ENCODE results near the gene TTC7B. TPM values are rescaled to one million over a fixed set of nuclear protein-coding genes. Genes with fewer than 3 reads are reported as not detected.

The TTC7B gene
- total and polyA plus RNA-seq, 9 of the 15 experiments (the other 6 are each of a cell fraction or from before 2014, with no cell fraction given): 2.2 to 77.2 (median 36.7) TPM

DNA sequence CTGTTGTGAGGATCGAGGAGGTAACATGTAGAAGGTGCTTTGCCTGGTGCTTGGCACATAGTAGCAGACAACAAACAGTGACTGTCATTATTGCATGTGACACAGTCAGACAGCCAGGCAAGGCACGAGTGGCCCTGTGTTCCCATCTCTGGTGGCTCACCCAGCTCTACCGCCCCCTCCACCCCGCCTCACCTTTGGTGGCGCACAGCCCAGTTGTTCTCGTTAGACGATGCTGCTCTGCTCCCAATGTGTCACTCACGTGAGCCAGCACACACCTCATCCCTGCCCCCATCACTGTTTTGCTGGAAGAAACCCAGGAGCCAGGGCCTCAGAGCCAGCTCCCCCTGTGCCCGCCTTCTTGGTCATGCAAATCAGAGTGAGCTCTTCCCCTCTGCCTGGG lies 306.1 kb downstream of the TTC7B start:
- H3K79me2 ChIP-seq (ENCODE audit: control insufficient read depth, insufficient read depth, low read length): no peaks in the 10 kb centered on the region
- peak; percentile 49 for TF ChIP-seq BHLHE40 (IDR thresholded peaks at IDR 0.05; ENCODE audit: low read length)
- no peak for TF ChIP-seq JUND (IDR thresholded peaks at IDR 0.05; ENCODE audit: borderline replicate concordance, low read depth, low read length)
- no peak for TF ChIP-seq JUND (tag; IDR thresholded peaks at IDR 0.05; ENCODE audit: borderline replicate concordance, low read depth, low read length)
- H3K4me3 ChIP-seq: no peak overlapping the region
- no peak overlapping the region for H3K4me2 ChIP-seq (ENCODE audit: insufficient read depth, low read length)
- H3K4me1 ChIP-seq (replicated peaks in 1 of 2; ENCODE audit: control insufficient read depth in 2 of 2, insufficient read depth in 2 of 2, low read length in 2 of 2): peaks cover 0 to 11% of the 10 kb centered on the region in 2 experiments; a peak in 2 of 5 replicates
- peaks cover 0 to 17% of the 10 kb centered on the region in 2 experiments; a peak in 2 of 5 replicates for H3K27me3 ChIP-seq (ENCODE audit: control insufficient read depth in 2 of 2, insufficient read depth in 2 of 2, low read length in 2 of 2)
- no peak overlapping the region; a peak in 1 of 4 replicates for H3K9ac ChIP-seq (ENCODE audit: insufficient read depth in 1 of 2, low read depth in 2 of 2, low read length in 2 of 2)
- ATAC-seq (no peak), FAIRE-seq (no peak), DNase-seq (ENCODE audit: extremely low read depth in 1 of 4, low spot score in 3 of 4) (no peak)
- CTCF ChIA-PET (ENCODE audit: low intra/inter-chr PET ratio): no interaction called here
- H2AFZ ChIP-seq (ENCODE audit: low read depth, low read length): no peak overlapping the region
- no TSS peak for BruUV-seq (replicated peaks)
- H3K9me3 ChIP-seq (replicated peaks; ENCODE audit: control insufficient read depth, insufficient read depth, low read depth, low read length): no peaks in the 10 kb centered on the region
- no peak overlapping the region for H3K27ac ChIP-seq (ENCODE audit: extremely low read depth, low read depth, low read length)
- intact Hi-C loops (cut with micrococcal nuclease): no loop called here
- no peaks in the 10 kb centered on the region for H3K9me1 ChIP-seq (ENCODE audit: control insufficient read depth, insufficient read depth, low read length)
- POLR2A ChIA-PET: interaction anchor here (0.6 kb wide), 1 partner anchor 21 kb away, joined by 3 read pairs; no protein-coding TSS in a partner anchor
- H4K20me1 ChIP-seq (replicated peaks; ENCODE audit: control insufficient read depth, insufficient read depth, low read length): no peaks in the 10 kb centered on the region
- in situ Hi-C loops (cut with MboI): no loop called here
- no peaks in the 10 kb centered on the region for H3K36me3 ChIP-seq (ENCODE audit: control insufficient read depth, insufficient read depth, low read length)
- 7% methylated on average over 9 of the region's 9 CpGs for WGBS (ENCODE audit: insufficient coverage, low coverage, missing lambda C conversion rate)

DNA sequence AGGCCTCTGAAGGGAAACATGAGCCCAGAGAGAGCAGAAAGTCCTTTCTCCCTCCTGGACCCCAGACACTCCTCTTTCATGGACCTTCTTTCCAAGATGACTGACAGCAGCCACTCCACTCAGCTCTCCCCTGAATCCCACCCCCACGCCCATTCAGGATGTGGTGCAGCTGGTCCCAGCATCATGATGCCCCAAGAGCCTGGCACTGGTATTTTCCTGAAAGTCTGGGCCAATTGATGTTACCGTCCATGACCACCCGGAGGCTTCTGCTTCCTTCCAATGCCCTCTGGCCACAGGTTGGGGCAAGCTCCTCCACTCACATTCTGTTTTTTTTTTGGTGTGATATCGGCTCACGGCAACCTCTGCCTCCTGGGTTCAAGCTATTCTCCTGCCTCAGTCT lies 306.8 kb downstream of the TTC7B start:
- no peak overlapping the region for H2AFZ ChIP-seq (ENCODE audit: low read depth, low read length)
- ATAC-seq (no peak), DNase-seq (ENCODE audit: extremely low read depth in 1 of 4, low spot score in 3 of 4) (no peak), FAIRE-seq (no peak)
- intact Hi-C loops (cut with micrococcal nuclease): no loop called here
- H3K4me3 ChIP-seq: no peak overlapping the region
- no peaks in the 10 kb centered on the region for H3K36me3 ChIP-seq (ENCODE audit: control insufficient read depth, insufficient read depth, low read length)
- no TSS peak for BruUV-seq (replicated peaks)
- 5% methylated on average over 4 of the region's 5 CpGs for WGBS (ENCODE audit: insufficient coverage, low coverage, missing lambda C conversion rate)
- no peak overlapping the region for H3K9ac ChIP-seq (ENCODE audit: insufficient read depth in 1 of 2, low read depth in 2 of 2, low read length in 2 of 2)
- ChIA-PET CTCF (ENCODE audit: low intra/inter-chr PET ratio) (no interaction called here), POLR2A (no interaction called here)
- no peak overlapping the region for H3K27ac ChIP-seq (ENCODE audit: extremely low read depth, low read depth, low read length)
- in situ Hi-C loops (cut with MboI): no loop called here
- no peaks in the 10 kb centered on the region for H3K9me1 ChIP-seq (ENCODE audit: control insufficient read depth, insufficient read depth, low read length)
- peaks cover 0 to 17% of the 10 kb centered on the region in 2 experiments; a peak in 2 of 5 replicates for H3K27me3 ChIP-seq (ENCODE audit: control insufficient read depth in 2 of 2, insufficient read depth in 2 of 2, low read length in 2 of 2)
- H3K4me2 ChIP-seq (ENCODE audit: insufficient read depth, low read length): no peak overlapping the region
- no peaks in the 10 kb centered on the region for H4K20me1 ChIP-seq (replicated peaks; ENCODE audit: control insufficient read depth, insufficient read depth, low read length)
- no peaks in the 10 kb centered on the region for H3K79me2 ChIP-seq (ENCODE audit: control insufficient read depth, insufficient read depth, low read length)
- H3K4me1 ChIP-seq (replicated peaks in 1 of 2; ENCODE audit: control insufficient read depth in 2 of 2, insufficient read depth in 2 of 2, low read length in 2 of 2): peaks cover 0 to 11% of the 10 kb centered on the region in 2 experiments; a peak in 2 of 5 replicates
- no peaks in the 10 kb centered on the region for H3K9me3 ChIP-seq (replicated peaks; ENCODE audit: control insufficient read depth, insufficient read depth, low read depth, low read length)
- no peak for TF ChIP-seq RAD51 (IDR thresholded peaks at IDR 0.05; ENCODE audit: borderline replicate concordance, low read depth)
- TF ChIP-seq, protein P1, sequence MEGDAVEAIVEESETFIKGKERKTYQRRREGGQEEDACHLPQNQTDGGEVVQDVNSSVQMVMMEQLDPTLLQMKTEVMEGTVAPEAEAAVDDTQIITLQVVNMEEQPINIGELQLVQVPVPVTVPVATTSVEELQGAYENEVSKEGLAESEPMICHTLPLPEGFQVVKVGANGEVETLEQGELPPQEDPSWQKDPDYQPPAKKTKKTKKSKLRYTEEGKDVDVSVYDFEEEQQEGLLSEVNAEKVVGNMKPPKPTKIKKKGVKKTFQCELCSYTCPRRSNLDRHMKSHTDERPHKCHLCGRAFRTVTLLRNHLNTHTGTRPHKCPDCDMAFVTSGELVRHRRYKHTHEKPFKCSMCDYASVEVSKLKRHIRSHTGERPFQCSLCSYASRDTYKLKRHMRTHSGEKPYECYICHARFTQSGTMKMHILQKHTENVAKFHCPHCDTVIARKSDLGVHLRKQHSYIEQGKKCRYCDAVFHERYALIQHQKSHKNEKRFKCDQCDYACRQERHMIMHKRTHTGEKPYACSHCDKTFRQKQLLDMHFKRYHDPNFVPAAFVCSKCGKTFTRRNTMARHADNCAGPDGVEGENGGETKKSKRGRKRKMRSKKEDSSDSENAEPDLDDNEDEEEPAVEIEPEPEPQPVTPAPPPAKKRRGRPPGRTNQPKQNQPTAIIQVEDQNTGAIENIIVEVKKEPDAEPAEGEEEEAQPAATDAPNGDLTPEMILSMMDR (IDR thresholded peaks at IDR 0.05 in 2 of 3, conservative IDR thresholded peaks at IDR 0.05 in 1 of 3; ENCODE audit: insufficient read depth in 2 of 3, low read depth in 1 of 3, low read length in 3 of 3): no peak
- no peak for TF ChIP-seq CREM (IDR thresholded peaks at IDR 0.05; ENCODE audit: low read depth)
- no peak for TF ChIP-seq JUN (IDR thresholded peaks at IDR 0.05; ENCODE audit: borderline replicate concordance, low read depth, low read length)
- TF ChIP-seq JUN (CRISPR knock-in tag; IDR thresholded peaks at IDR 0.05; ENCODE audit: borderline replicate concordance): no peak
- no peak for TF ChIP-seq HNRNPLL (IDR thresholded peaks at IDR 0.05; ENCODE audit: low read depth, low read length, poor library complexity, severe bottlenecking)
- TF ChIP-seq ZNF77 (CRISPR knock-in tag; IDR thresholded peaks at IDR 0.05): no peak
- no peak for TF ChIP-seq HNRNPK (IDR thresholded peaks at IDR 0.05; ENCODE audit: low read depth, low read length, poor library complexity, severe bottlenecking)
- TF ChIP-seq HSF4 (CRISPR knock-in tag; IDR thresholded peaks at IDR 0.05; ENCODE audit: borderline replicate concordance): no peak
- TF ChIP-seq BRF2 (IDR thresholded peaks at IDR 0.05; ENCODE audit: borderline replicate concordance, insufficient read depth, insufficient read length): no peak
- no peak for TF ChIP-seq GATAD2B (IDR thresholded peaks at IDR 0.05; ENCODE audit: borderline replicate concordance)

Measured in K562 (cell line).